ENCODE measurements around the gene YAF2. TPM values are rescaled to one million over a fixed set of nuclear protein-coding genes. Genes with fewer than 3 reads are reported as not detected.

The YAF2 gene
- total RNA-seq, 1 donor from 2014 or later: 19.3 TPM

- no peak overlapping the region for H3K27ac ChIP-seq (ENCODE audit: low read depth, low read length)
- no peaks in the 10 kb centered on the region for H3K4me1 ChIP-seq (ENCODE audit: control insufficient read depth in 3 of 3, insufficient read depth in 3 of 3, low read length in 3 of 3)
- H3K9ac ChIP-seq (ENCODE audit: low read depth in 1 of 3, low read length in 3 of 3): no peak overlapping the region
- H3K27me3 ChIP-seq (ENCODE audit: control insufficient read depth in 3 of 3, insufficient read depth in 3 of 3, low read length in 3 of 3): no peaks in the 10 kb centered on the region
- H3K4me3 ChIP-seq (ENCODE audit: low read length in 3 of 3): no peak overlapping the region
- peaks cover 3 to 10% (median 6%) of the 10 kb centered on the region in 3 donors for H3K36me3 ChIP-seq (ENCODE audit: control insufficient read depth in 3 of 3, insufficient read depth in 3 of 3, low read length in 3 of 3)
- H3K9me3 ChIP-seq (ENCODE audit: control insufficient read depth in 3 of 3, low read length in 3 of 3): no peaks in the 10 kb centered on the region
Observed at GRCh38 chr12:42162965-42163364, 75.1 kb downstream of the YAF2 start.

GRCh38 chr12:42162193-42162592, 75.9 kb downstream of the YAF2 start:
- no peak overlapping the region for H3K4me3 ChIP-seq (ENCODE audit: low read length in 3 of 3)
- peaks cover 3 to 10% (median 6%) of the 10 kb centered on the region in 3 donors for H3K36me3 ChIP-seq (ENCODE audit: control insufficient read depth in 3 of 3, insufficient read depth in 3 of 3, low read length in 3 of 3)
- no peaks in the 10 kb centered on the region for H3K4me1 ChIP-seq (ENCODE audit: control insufficient read depth in 3 of 3, insufficient read depth in 3 of 3, low read length in 3 of 3)
- no peaks in the 10 kb centered on the region for H3K9me3 ChIP-seq (ENCODE audit: control insufficient read depth in 3 of 3, low read length in 3 of 3)
- H3K27ac ChIP-seq (ENCODE audit: low read depth, low read length): no peak overlapping the region
- peak overlapping the region in 1 of 3 donors; percentile 61 for H3K9ac ChIP-seq (ENCODE audit: low read depth in 1 of 3, low read length in 3 of 3)
- H3K27me3 ChIP-seq (ENCODE audit: control insufficient read depth in 3 of 3, insufficient read depth in 3 of 3, low read length in 3 of 3): no peaks in the 10 kb centered on the region

GRCh38 chr12:42161529-42161928, 76.5 kb downstream of the YAF2 start:
- Histone ChIP-seq H3K9ac (ENCODE audit: low read depth in 1 of 3, low read length in 3 of 3) (no peak overlapping the region), H3K4me1 (ENCODE audit: control insufficient read depth in 3 of 3, insufficient read depth in 3 of 3, low read length in 3 of 3) (no peaks in the 10 kb centered on the region), H3K27me3 (ENCODE audit: control insufficient read depth in 3 of 3, insufficient read depth in 3 of 3, low read length in 3 of 3) (no peaks in the 10 kb centered on the region), H3K27ac (ENCODE audit: low read depth, low read length) (no peak overlapping the region), H3K36me3 (ENCODE audit: control insufficient read depth in 3 of 3, insufficient read depth in 3 of 3, low read length in 3 of 3) (peaks cover 3 to 10% (median 6%) of the 10 kb centered on the region in 3 donors), H3K4me3 (ENCODE audit: low read length in 3 of 3) (no peak overlapping the region), H3K9me3 (ENCODE audit: control insufficient read depth in 3 of 3, low read length in 3 of 3) (no peaks in the 10 kb centered on the region)

GRCh38 chr12:42156232-42156631, 81.8 kb downstream of the YAF2 start:
- H3K27me3 ChIP-seq (ENCODE audit: control insufficient read depth in 3 of 3, insufficient read depth in 3 of 3, low read length in 3 of 3): no peaks in the 10 kb centered on the region
- no peak overlapping the region for H3K27ac ChIP-seq (ENCODE audit: low read depth, low read length)
- peaks cover 3 to 10% (median 6%) of the 10 kb centered on the region in 3 donors for H3K36me3 ChIP-seq (ENCODE audit: control insufficient read depth in 3 of 3, insufficient read depth in 3 of 3, low read length in 3 of 3)
- H3K9ac ChIP-seq (ENCODE audit: low read depth in 1 of 3, low read length in 3 of 3): no peak overlapping the region
- H3K9me3 ChIP-seq (ENCODE audit: control insufficient read depth in 3 of 3, low read length in 3 of 3): no peaks in the 10 kb centered on the region
- no peaks in the 10 kb centered on the region for H3K4me1 ChIP-seq (ENCODE audit: control insufficient read depth in 3 of 3, insufficient read depth in 3 of 3, low read length in 3 of 3)
- H3K4me3 ChIP-seq (ENCODE audit: low read length in 3 of 3): no peak overlapping the region

GRCh38 chr12:42145552-42146215, 92.4 kb downstream of the YAF2 start:
- Histone ChIP-seq H3K36me3 (ENCODE audit: control insufficient read depth in 3 of 3, insufficient read depth in 3 of 3, low read length in 3 of 3) (no peaks in the 10 kb centered on the region), H3K27ac (ENCODE audit: low read depth, low read length) (peak overlapping the region; percentile 77), H3K4me1 (ENCODE audit: control insufficient read depth in 3 of 3, insufficient read depth in 3 of 3, low read length in 3 of 3) (peaks cover 2 to 18% (median 13%) of the 10 kb centered on the region in 3 donors), H3K4me3 (ENCODE audit: low read length in 3 of 3) (peak overlapping the region in 1 of 3 donors; percentile 90), H3K27me3 (ENCODE audit: control insufficient read depth in 3 of 3, insufficient read depth in 3 of 3, low read length in 3 of 3) (no peaks in the 10 kb centered on the region), H3K9me3 (ENCODE audit: control insufficient read depth in 3 of 3, low read length in 3 of 3) (no peaks in the 10 kb centered on the region), H3K9ac (ENCODE audit: low read depth in 1 of 3, low read length in 3 of 3) (no peak overlapping the region)

GRCh38 chr12:42145197-42145549, 92.9 kb downstream of the YAF2 start:
- Histone ChIP-seq H3K9me3 (ENCODE audit: control insufficient read depth in 3 of 3, low read length in 3 of 3) (no peaks in the 10 kb centered on the region), H3K4me3 (ENCODE audit: low read length in 3 of 3) (peak overlapping the region; percentile 82 to 90 (median 89)), H3K27me3 (ENCODE audit: control insufficient read depth in 3 of 3, insufficient read depth in 3 of 3, low read length in 3 of 3) (no peaks in the 10 kb centered on the region), H3K4me1 (ENCODE audit: control insufficient read depth in 3 of 3, insufficient read depth in 3 of 3, low read length in 3 of 3) (peaks cover 2 to 18% (median 13%) of the 10 kb centered on the region in 3 donors), H3K36me3 (ENCODE audit: control insufficient read depth in 3 of 3, insufficient read depth in 3 of 3, low read length in 3 of 3) (no peaks in the 10 kb centered on the region), H3K27ac (ENCODE audit: low read depth, low read length) (peak overlapping the region; percentile 77), H3K9ac (ENCODE audit: low read depth in 1 of 3, low read length in 3 of 3) (peak overlapping the region; percentile 81 to 85 (median 85))

GRCh38 chr12:42144408-42145196, 93.4 kb downstream of the YAF2 start, which contains the start of gene GXYLT1:
TSS of gene GXYLT1 (minus strand) at chr12:42144874. CDS start at chr12:42144646, 228 bp downstream.
- peak within 1 kb of the TSS; percentile 82 to 90 (median 89) for H3K4me3 ChIP-seq (ENCODE audit: low read length in 3 of 3)
- H3K36me3 ChIP-seq (ENCODE audit: control insufficient read depth in 3 of 3, insufficient read depth in 3 of 3, low read length in 3 of 3): no peaks in the 10 kb centered on the region
- peak within 1 kb of the TSS; percentile 77 for H3K27ac ChIP-seq (ENCODE audit: low read depth, low read length)
- no peaks in the 10 kb centered on the region for H3K9me3 ChIP-seq (ENCODE audit: control insufficient read depth in 3 of 3, low read length in 3 of 3)
- peak within 1 kb of the TSS; percentile 81 to 85 (median 85) for H3K9ac ChIP-seq (ENCODE audit: low read depth in 1 of 3, low read length in 3 of 3)
- no peaks in the 10 kb centered on the region for H3K27me3 ChIP-seq (ENCODE audit: control insufficient read depth in 3 of 3, insufficient read depth in 3 of 3, low read length in 3 of 3)
- H3K4me1 ChIP-seq (ENCODE audit: control insufficient read depth in 3 of 3, insufficient read depth in 3 of 3, low read length in 3 of 3): peaks cover 2 to 18% (median 13%) of the 10 kb centered on the region in 3 donors

GRCh38 chr12:42144158-42144407, 94.0 kb downstream of the YAF2 start:
- Histone ChIP-seq H3K4me1 (ENCODE audit: control insufficient read depth in 3 of 3, insufficient read depth in 3 of 3, low read length in 3 of 3) (peaks cover 2 to 18% (median 13%) of the 10 kb centered on the region in 3 donors), H3K27ac (ENCODE audit: low read depth, low read length) (peak overlapping the region; percentile 77), H3K36me3 (ENCODE audit: control insufficient read depth in 3 of 3, insufficient read depth in 3 of 3, low read length in 3 of 3) (no peaks in the 10 kb centered on the region), H3K4me3 (ENCODE audit: low read length in 3 of 3) (peak overlapping the region; percentile 75 to 89 (median 82)), H3K27me3 (ENCODE audit: control insufficient read depth in 3 of 3, insufficient read depth in 3 of 3, low read length in 3 of 3) (no peaks in the 10 kb centered on the region), H3K9me3 (ENCODE audit: control insufficient read depth in 3 of 3, low read length in 3 of 3) (no peaks in the 10 kb centered on the region), H3K9ac (ENCODE audit: low read depth in 1 of 3, low read length in 3 of 3) (peak overlapping the region; percentile 78 to 85 (median 81))

- H3K4me3 ChIP-seq (ENCODE audit: low read length in 3 of 3): peak overlapping the region; percentile 75 to 89 (median 82)
Observed at GRCh38 chr12:42143452-42144157, 94.4 kb downstream of the YAF2 start.

More at GRCh38 chr12:42143452-42144157, 94.4 kb downstream of the YAF2 start:
- Histone ChIP-seq H3K36me3 (ENCODE audit: control insufficient read depth in 3 of 3, insufficient read depth in 3 of 3, low read length in 3 of 3) (no peaks in the 10 kb centered on the region), H3K4me1 (ENCODE audit: control insufficient read depth in 3 of 3, insufficient read depth in 3 of 3, low read length in 3 of 3) (peaks cover 2 to 18% (median 13%) of the 10 kb centered on the region in 3 donors), H3K9ac (ENCODE audit: low read depth in 1 of 3, low read length in 3 of 3) (peak overlapping the region; percentile 78 to 85 (median 81)), H3K9me3 (ENCODE audit: control insufficient read depth in 3 of 3, low read length in 3 of 3) (no peaks in the 10 kb centered on the region), H3K27me3 (ENCODE audit: control insufficient read depth in 3 of 3, insufficient read depth in 3 of 3, low read length in 3 of 3) (no peaks in the 10 kb centered on the region), H3K27ac (ENCODE audit: low read depth, low read length) (peak overlapping the region; percentile 77)

Measured in skeletal muscle tissue (tissue), 4 donors.